SJCRH30 (cell line): Measurements from ENCODE around the gene NUTF2. TPM values are rescaled to one million over a fixed set of nuclear protein-coding genes. Genes with fewer than 3 reads are reported as not detected.

ENCODE experiments used
- DNase-seq, 2 experiments: peaks; one replicate each; pipeline ENCODE4 v3.0.0-alpha.2; 2015 to 2020
- H3K27ac ChIP-seq: fragments of 250-450 bp; sonication (Bioruptor Pico); 2 replicates; pipeline ENCODE4 v1.5.1; 2020; ENCODE audit warnings: mild to moderate bottlenecking, moderate library complexity
- H3K27me3 ChIP-seq: fragments of 250-450 bp; sonication (Bioruptor Pico); 2 replicates; pipeline ENCODE4 v1.5.1; 2020; ENCODE audit warnings: mild to moderate bottlenecking, moderate library complexity
- H3K36me3 ChIP-seq: fragments of 250-450 bp; sonication (Bioruptor Pico); 2 replicates; pipeline ENCODE4 v1.5.1; 2020; ENCODE audit warnings: mild to moderate bottlenecking, moderate library complexity
- H3K4me1 ChIP-seq: fragments of 250-450 bp; sonication (Bioruptor Pico); 2 replicates; pipeline ENCODE4 v1.5.1; 2020; ENCODE audit warnings: mild to moderate bottlenecking, moderate library complexity
- H3K4me3 ChIP-seq: fragments of 250-450 bp; sonication (Bioruptor Pico); 2 replicates; pipeline ENCODE4 v1.5.1; 2020; ENCODE audit warnings: mild to moderate bottlenecking, moderate library complexity
- H3K9me3 ChIP-seq: fragments of 250-450 bp; sonication (Bioruptor Pico); replicated peaks from 2 replicates; pipeline ENCODE4 v1.5.1; 2020; ENCODE audit warnings: mild to moderate bottlenecking, moderate library complexity
- total RNA-seq: library from RNA; depleted of rRNA; stranded (reverse); fragments of >200 nt; shearing (Covaris generic); gene quantifications from 2 replicates; pipeline ENCODE4 v1.2.3, GENCODE V29; 2014

The NUTF2 gene
- total RNA-seq, 1 experiment from 2014 or later, result 177 TPM

GRCh38 chr16:67864594-67864993 lies 17.9 kb downstream of the NUTF2 start:
- DNase-seq, result no peak
- Histone ChIP-seq H3K27me3 (no peaks in the 10 kb centered on the region), H3K4me3 (no peak overlapping the region), H3K36me3 (peaks cover 9% of the 10 kb centered on the region), H3K9me3 (no peaks in the 10 kb centered on the region), H3K4me1 (no peaks in the 10 kb centered on the region), H3K27ac (no peak overlapping the region)

- H3K9me3 ChIP-seq, result no peaks in the 10 kb centered on the region
Observed at GRCh38 chr16:67865318-67865717, 18.6 kb downstream of the NUTF2 start.

GRCh38 chr16:67868290-67868689 lies 21.6 kb downstream of the NUTF2 start:
- Histone ChIP-seq H3K4me3 (no peak overlapping the region), H3K9me3 (no peaks in the 10 kb centered on the region), H3K27ac (no peak overlapping the region), H3K4me1 (no peaks in the 10 kb centered on the region), H3K36me3 (peaks cover 6% of the 10 kb centered on the region), H3K27me3 (no peaks in the 10 kb centered on the region)
- DNase-seq, result no peak

More at GRCh38 chr16:67865318-67865717, 18.6 kb downstream of the NUTF2 start:
- Histone ChIP-seq H3K4me1 (no peaks in the 10 kb centered on the region), H3K27me3 (no peaks in the 10 kb centered on the region), H3K4me3 (no peak overlapping the region), H3K27ac (no peak overlapping the region), H3K36me3 (peaks cover 11% of the 10 kb centered on the region)
- peak; percentile 11 to 32 for DNase-seq

- H3K4me1 ChIP-seq, result no peaks in the 10 kb centered on the region
- no peak overlapping the region for H3K4me3 ChIP-seq
- H3K9me3 ChIP-seq, result no peaks in the 10 kb centered on the region
- no peak for DNase-seq
- no peak overlapping the region for H3K27ac ChIP-seq
- peaks cover 6% of the 10 kb centered on the region for H3K36me3 ChIP-seq
- H3K27me3 ChIP-seq, result no peaks in the 10 kb centered on the region
Observed at GRCh38 chr16:67869653-67870052, 22.9 kb downstream of the NUTF2 start.

GRCh38 chr16:67871256-67871655 lies 24.5 kb downstream of the NUTF2 start:
- Histone ChIP-seq H3K27ac (no peak overlapping the region), H3K27me3 (no peaks in the 10 kb centered on the region), H3K4me3 (no peak overlapping the region), H3K9me3 (no peaks in the 10 kb centered on the region), H3K4me1 (no peaks in the 10 kb centered on the region), H3K36me3 (peaks cover 4% of the 10 kb centered on the region)
- DNase-seq, result no peak

- no peak for DNase-seq
- Histone ChIP-seq H3K27ac (no peak overlapping the region), H3K36me3 (peaks cover 4% of the 10 kb centered on the region), H3K4me1 (no peaks in the 10 kb centered on the region), H3K4me3 (peak overlapping the region; percentile 97; the same call in 1 of the 2 replicates), H3K9me3 (no peaks in the 10 kb centered on the region), H3K27me3 (no peaks in the 10 kb centered on the region)
Observed at GRCh38 chr16:67872131-67872630, 25.4 kb downstream of the NUTF2 start.

GRCh38 chr16:67872631-67873434 lies 26.1 kb downstream of the NUTF2 start, which contains the start of gene EDC4:
Gene EDC4, plus strand, starts transcription at chr16:67873052. Its CDS starts 210 bp downstream, at chr16:67873262.
- H3K27me3 ChIP-seq, result no peaks in the 10 kb centered on the region
- H3K27ac ChIP-seq, result peak within 1 kb of the TSS; percentile 55
- H3K9me3 ChIP-seq, result no peaks in the 10 kb centered on the region
- no peaks in the 10 kb centered on the region for H3K4me1 ChIP-seq
- peak; percentile 72 to 77 for DNase-seq
- H3K36me3 ChIP-seq, result peaks cover 4% of the 10 kb centered on the region
- H3K4me3 ChIP-seq, result peak within 1 kb of the TSS; percentile 97

GRCh38 chr16:67873435-67874370 lies 27.0 kb downstream of the NUTF2 start:
- peak overlapping the region; percentile 55 for H3K27ac ChIP-seq
- H3K9me3 ChIP-seq, result no peaks in the 10 kb centered on the region
- no peaks in the 10 kb centered on the region for H3K4me1 ChIP-seq
- no peak for DNase-seq
- H3K36me3 ChIP-seq, result peaks cover 7% of the 10 kb centered on the region
- H3K4me3 ChIP-seq, result peak overlapping the region; percentile 97
- H3K27me3 ChIP-seq, result no peaks in the 10 kb centered on the region

GRCh38 chr16:67874372-67874771 lies 27.6 kb downstream of the NUTF2 start:
- Histone ChIP-seq H3K27ac (no peak overlapping the region), H3K27me3 (no peaks in the 10 kb centered on the region), H3K4me3 (no peak overlapping the region), H3K36me3 (peaks cover 7% of the 10 kb centered on the region), H3K9me3 (no peaks in the 10 kb centered on the region), H3K4me1 (no peaks in the 10 kb centered on the region)
- DNase-seq, result no peak

GRCh38 chr16:67877064-67877463 lies 30.3 kb downstream of the NUTF2 start:
- no peak for DNase-seq
- Histone ChIP-seq H3K36me3 (peaks cover 9% of the 10 kb centered on the region; the same call in 1 of the 2 replicates), H3K9me3 (no peaks in the 10 kb centered on the region), H3K4me1 (peaks cover 2% of the 10 kb centered on the region; the same call in 1 of the 2 replicates), H3K27me3 (no peaks in the 10 kb centered on the region), H3K27ac (no peak overlapping the region), H3K4me3 (no peak overlapping the region)

GRCh38 chr16:67878232-67878631 lies 31.5 kb downstream of the NUTF2 start:
- Histone ChIP-seq H3K9me3 (no peaks in the 10 kb centered on the region), H3K27ac (no peak overlapping the region), H3K27me3 (no peaks in the 10 kb centered on the region), H3K4me3 (no peak overlapping the region), H3K36me3 (peaks cover 10% of the 10 kb centered on the region; the same call in 1 of the 2 replicates), H3K4me1 (peaks cover 4% of the 10 kb centered on the region; the same call in 1 of the 2 replicates)
- DNase-seq, result no peak

GRCh38 chr16:67878846-67879245 lies 32.1 kb downstream of the NUTF2 start:
- Histone ChIP-seq H3K36me3 (peaks cover 14% of the 10 kb centered on the region), H3K9me3 (no peaks in the 10 kb centered on the region), H3K27me3 (no peaks in the 10 kb centered on the region), H3K27ac (no peak overlapping the region), H3K4me3 (no peak overlapping the region), H3K4me1 (peaks cover 4% of the 10 kb centered on the region; the same call in 1 of the 2 replicates)
- DNase-seq, result no peak

- Histone ChIP-seq H3K36me3 (peaks cover 17% of the 10 kb centered on the region), H3K4me3 (no peak overlapping the region), H3K27me3 (no peaks in the 10 kb centered on the region), H3K27ac (no peak overlapping the region), H3K9me3 (no peaks in the 10 kb centered on the region), H3K4me1 (peaks cover 4% of the 10 kb centered on the region; the same call in 1 of the 2 replicates)
- no peak for DNase-seq
Observed at GRCh38 chr16:67879462-67879861, 32.7 kb downstream of the NUTF2 start.

- H3K4me3 ChIP-seq, result no peak overlapping the region
- no peaks in the 10 kb centered on the region for H3K27me3 ChIP-seq
- peaks cover 17% of the 10 kb centered on the region for H3K36me3 ChIP-seq
- H3K9me3 ChIP-seq, result no peaks in the 10 kb centered on the region
- H3K27ac ChIP-seq, result no peak overlapping the region
- DNase-seq, result no peak
- peaks cover 4% of the 10 kb centered on the region; the same call in 1 of the 2 replicates for H3K4me1 ChIP-seq
Observed at GRCh38 chr16:67879936-67880335, 33.2 kb downstream of the NUTF2 start.
